Eye (tissue), 1 donor: Measurements from ENCODE around the gene TCOF1.

Source experiments
- DNase-seq: peaks from one replicate; pipeline ENCODE4 v3.0.0-alpha.2; 2015

The TCOF1 gene

GRCh38 chr5:150326707-150327106 lies 30.8 kb upstream of the TCOF1 start:
- DNase-seq = no peak

- DNase-seq = no peak
Observed at GRCh38 chr5:150327139-150327538, 30.4 kb upstream of the TCOF1 start.

- DNase-seq = no peak
Observed at GRCh38 chr5:150328515-150328914, 29.0 kb upstream of the TCOF1 start.

- no peak for DNase-seq
Observed at GRCh38 chr5:150329038-150329437, 28.5 kb upstream of the TCOF1 start.

- no peak for DNase-seq
Observed at GRCh38 chr5:150329881-150330876, 27.3 kb upstream of the TCOF1 start.

- DNase-seq = no peak
Observed at GRCh38 chr5:150333400-150333799, 24.1 kb upstream of the TCOF1 start.

GRCh38 chr5:150335778-150336177 lies 21.7 kb upstream of the TCOF1 start:
- no peak for DNase-seq

- no peak for DNase-seq
Observed at GRCh38 chr5:150338546-150338945, 19.0 kb upstream of the TCOF1 start.

- peak; percentile 28 for DNase-seq
Observed at GRCh38 chr5:150339165-150339564, 18.3 kb upstream of the TCOF1 start.

GRCh38 chr5:150339841-150340240 lies 17.7 kb upstream of the TCOF1 start:
- no peak for DNase-seq

GRCh38 chr5:150340614-150341255 lies 16.8 kb upstream of the TCOF1 start:
- DNase-seq = no peak

GRCh38 chr5:150341331-150341730 lies 16.2 kb upstream of the TCOF1 start:
- no peak for DNase-seq

- no peak for DNase-seq
Observed at GRCh38 chr5:150341989-150342388, 15.5 kb upstream of the TCOF1 start.

- no peak for DNase-seq
Observed at GRCh38 chr5:150342583-150342982, 14.9 kb upstream of the TCOF1 start.

GRCh38 chr5:150343994-150344631 lies 13.4 kb upstream of the TCOF1 start:
- DNase-seq = no peak

- DNase-seq = peak; percentile 77
Observed at GRCh38 chr5:150345716-150346115, 11.8 kb upstream of the TCOF1 start.

GRCh38 chr5:150346592-150346991 lies 10.9 kb upstream of the TCOF1 start:
- DNase-seq = no peak

GRCh38 chr5:150347003-150347402 lies 10.5 kb upstream of the TCOF1 start:
- DNase-seq = no peak

GRCh38 chr5:150347451-150347850 lies 10.0 kb upstream of the TCOF1 start:
- no peak for DNase-seq

GRCh38 chr5:150349681-150350275 lies 7.7 kb upstream of the TCOF1 start:
- no peak for DNase-seq

- DNase-seq = peak; percentile 83
Observed at GRCh38 chr5:150350524-150351344, 6.8 kb upstream of the TCOF1 start.
